HEK293 (cell line): Measurements from ENCODE around the gene C11orf86.

Experiments used
- YY2 ChIP-seq: fragments of 450-650 bp; formaldehyde crosslinking; IDR thresholded peaks from 2 replicates; pipeline ENCODE4 v1.5.1; 2016; ENCODE audit warnings: missing biosample characterization, missing genetic modification characterization
- ZNF274 ChIP-seq, 2 experiments: fragments of 200-500 bp in 1 of 2; fragments of 450-650 bp in 1 of 2; sonication (Bioruptor generic) in 1 of 2; formaldehyde crosslinking in 1 of 2; IDR thresholded peaks; 2 replicates each; pipeline versions ENCODE4 v1.5.1 to v1.6.1; 2014 to 2016; ENCODE audit warnings: borderline replicate concordance in 1 of 2, inconsistent platforms in 1 of 2, low read length in 1 of 2, missing biosample characterization in 1 of 2, missing genetic modification characterization in 1 of 2
- TF ChIP-seq, protein P1 (sequence below): fragments of 450-650 bp; formaldehyde crosslinking; IDR thresholded peaks from 2 replicates; pipeline ENCODE4 v1.5.1; 2016; ENCODE audit warnings: missing biosample characterization, missing genetic modification characterization

DNA sequence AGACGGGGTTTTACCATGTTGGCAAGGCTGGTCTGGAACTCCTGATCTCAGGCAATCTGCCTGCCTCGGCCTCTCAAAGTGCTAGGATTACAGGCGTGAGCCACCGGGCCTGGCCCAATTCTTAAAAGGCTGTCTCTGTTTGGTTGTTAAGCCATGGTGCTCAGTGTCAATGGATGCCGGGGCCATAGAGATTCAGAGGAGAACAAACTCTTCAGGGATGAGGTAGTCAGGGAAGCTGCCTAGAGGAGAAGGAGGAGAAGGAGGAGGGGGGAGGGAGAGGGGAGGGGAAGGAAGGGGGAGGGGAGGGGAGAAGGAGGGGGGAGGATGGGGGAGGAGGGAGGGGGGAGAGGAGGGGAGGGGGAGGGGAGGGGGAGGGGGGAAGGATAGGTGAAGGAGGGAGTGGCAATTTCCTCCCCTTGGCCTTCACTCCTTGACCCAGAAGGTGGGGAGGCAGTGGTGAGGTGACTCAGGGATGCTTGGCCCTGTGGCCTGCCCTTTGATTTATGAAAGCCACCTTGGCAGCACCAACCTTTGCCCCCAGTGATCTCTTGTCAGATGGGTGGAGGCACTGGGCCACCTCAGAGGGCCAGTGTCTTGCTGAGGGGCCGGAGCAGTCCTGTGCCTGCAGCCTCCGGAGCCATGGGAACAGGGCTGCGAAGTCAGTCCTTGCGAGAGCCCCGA lies at the start of gene C11orf86:
- TF ChIP-seq, protein P1, sequence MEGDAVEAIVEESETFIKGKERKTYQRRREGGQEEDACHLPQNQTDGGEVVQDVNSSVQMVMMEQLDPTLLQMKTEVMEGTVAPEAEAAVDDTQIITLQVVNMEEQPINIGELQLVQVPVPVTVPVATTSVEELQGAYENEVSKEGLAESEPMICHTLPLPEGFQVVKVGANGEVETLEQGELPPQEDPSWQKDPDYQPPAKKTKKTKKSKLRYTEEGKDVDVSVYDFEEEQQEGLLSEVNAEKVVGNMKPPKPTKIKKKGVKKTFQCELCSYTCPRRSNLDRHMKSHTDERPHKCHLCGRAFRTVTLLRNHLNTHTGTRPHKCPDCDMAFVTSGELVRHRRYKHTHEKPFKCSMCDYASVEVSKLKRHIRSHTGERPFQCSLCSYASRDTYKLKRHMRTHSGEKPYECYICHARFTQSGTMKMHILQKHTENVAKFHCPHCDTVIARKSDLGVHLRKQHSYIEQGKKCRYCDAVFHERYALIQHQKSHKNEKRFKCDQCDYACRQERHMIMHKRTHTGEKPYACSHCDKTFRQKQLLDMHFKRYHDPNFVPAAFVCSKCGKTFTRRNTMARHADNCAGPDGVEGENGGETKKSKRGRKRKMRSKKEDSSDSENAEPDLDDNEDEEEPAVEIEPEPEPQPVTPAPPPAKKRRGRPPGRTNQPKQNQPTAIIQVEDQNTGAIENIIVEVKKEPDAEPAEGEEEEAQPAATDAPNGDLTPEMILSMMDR (tag by site-specific recombination): no peak
- TF ChIP-seq ZNF274 (IDR thresholded peaks at IDR 0.05; ENCODE audit: low read length) (no peak), ZNF274 (tag by site-specific recombination; IDR thresholded peaks at IDR 0.05; ENCODE audit: borderline replicate concordance) (no peak), YY2 (no peak)
